Suprapubic skin (tissue), 4 donors: ENCODE results near the gene WDR31. TPM values are rescaled to one million over a fixed set of nuclear protein-coding genes. Genes with fewer than 3 reads are reported as not detected.
A peak's percentile ranks its signal among the peaks of the same experiment; 100 is the strongest.

ENCODE experiments used
- DNase-seq, 2 donors: peaks; one replicate each; pipeline ENCODE4 v3.0.0-alpha.2; 2019; ENCODE audit warnings: low spot score in 2 of 2
- H3K27ac ChIP-seq: fragments of 200-600 bp; sonication (generic); one replicate; pipeline ENCODE4 v1.5.1; 2019
- H3K27me3 ChIP-seq: fragments of 200-600 bp; sonication (generic); one replicate; pipeline ENCODE4 v1.5.1; 2019
- H3K36me3 ChIP-seq: fragments of 200-600 bp; sonication (generic); one replicate; pipeline ENCODE4 v1.5.1; 2019
- H3K4me1 ChIP-seq: fragments of 200-600 bp; sonication (generic); one replicate; pipeline ENCODE4 v1.5.1; 2019
- H3K4me3 ChIP-seq: fragments of 200-600 bp; sonication (generic); one replicate; pipeline ENCODE4 v1.5.1; 2019; ENCODE audit warnings: mild to moderate bottlenecking
- H3K9me3 ChIP-seq: fragments of 200-600 bp; sonication (generic); one replicate; pipeline ENCODE4 v1.5.1; 2019
- EP300 ChIP-seq: sonication (generic); formaldehyde crosslinking; IDR thresholded peaks from one replicate; pipeline ENCODE4 v1.6.1; 2017; ENCODE audit warnings: antibody characterized with exemption
- POLR2A ChIP-seq, 2 donors: fragments of 450-650 bp; IDR thresholded peaks; one replicate each; pipeline ENCODE4 v1.6.1; 2017; ENCODE audit warnings: antibody characterized with exemption in 2 of 2, mild to moderate bottlenecking in 2 of 2, moderate library complexity in 2 of 2
- POLR2AphosphoS5 ChIP-seq, 3 donors: sonication (generic); formaldehyde crosslinking; IDR thresholded peaks; one replicate each; pipeline ENCODE4 v1.6.1; 2017; ENCODE audit warnings: antibody characterized with exemption in 3 of 3
- WGBS: methylation state at CpG from one replicate; pipeline ENCODE4 v1.1.5; 2018; 5-methylcytosine and 5-hydroxymethylcytosine counted together
- total RNA-seq, 4 donors: library from RNA; depleted of rRNA; stranded (reverse); fragments of >200 nt; gene quantifications; one replicate each; pipeline ENCODE4 v1.1.0, GENCODE V29; 2016
- TF ChIP-seq, protein P1 (sequence below), 2 donors: fragments of 200-600 bp in 1 of 2; fragments of 450-650 bp in 1 of 2; sonication (generic) in 1 of 2; IDR thresholded peaks; one replicate each; pipeline ENCODE4 v1.5.1; 2016 to 2019; ENCODE audit warnings: antibody characterized with exemption in 2 of 2, mild to moderate bottlenecking in 1 of 2, moderate library complexity in 1 of 2

The WDR31 gene
- total RNA-seq: 1 to 10 TPM; 1.2 to 3.5 (median 1.7) TPM

- Histone ChIP-seq H3K27ac (peak within 1 kb of the TSS; percentile 84), H3K4me3 (peak within 1 kb of the TSS; percentile 78), H3K36me3 (no peaks in the 10 kb centered on the region), H3K27me3 (no peaks in the 10 kb centered on the region), H3K9me3 (no peaks in the 10 kb centered on the region), H3K4me1 (peaks cover 27% of the 10 kb centered on the region)
- WGBS: under 1% methylated on average over 29 of the region's 46 CpGs
- peak in 2 of 3 donors; percentile 51 to 77 for TF ChIP-seq POLR2AphosphoS5 (IDR thresholded peaks at IDR 0.05)
- TF ChIP-seq EP300: no peak
- TF ChIP-seq POLR2A (IDR thresholded peaks at IDR 0.05): peak in 1 of 2 donors; percentile 21
- peak; percentile 89 to 91 for DNase-seq
These were observed at the start of gene WDR31 for GRCh38 chr9:113340011-113340699. Gene WDR31 (minus strand): TSS chr9:113340275. CDS start chr9:113332022, 8,253 bp downstream.

DNA sequence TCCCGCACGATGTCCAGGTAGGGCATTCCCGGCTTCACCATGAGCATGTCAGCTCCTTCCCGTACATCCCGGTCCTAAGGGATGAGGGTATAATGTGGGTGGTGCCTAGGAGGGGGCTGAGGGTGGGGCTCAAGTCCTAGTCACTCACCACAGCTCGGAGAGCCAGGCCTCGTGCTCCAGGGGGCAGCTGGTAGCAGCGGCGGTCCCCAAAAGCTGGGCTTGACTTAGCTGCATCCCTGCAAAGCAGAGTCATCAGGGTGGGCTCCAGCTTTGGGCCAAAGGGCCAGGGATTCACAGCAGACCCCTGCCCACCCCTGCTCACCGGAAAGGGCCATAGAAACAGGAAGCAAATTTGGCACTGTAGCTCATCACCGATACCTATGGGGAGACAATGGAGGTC lies 49.4 kb upstream of the WDR31 start:
- Histone ChIP-seq H3K4me1 (no peaks in the 10 kb centered on the region), H3K4me3 (no peak overlapping the region), H3K27ac (no peak overlapping the region), H3K36me3 (peaks cover 66% of the 10 kb centered on the region), H3K9me3 (no peaks in the 10 kb centered on the region), H3K27me3 (no peaks in the 10 kb centered on the region)
- TF ChIP-seq, protein P1, sequence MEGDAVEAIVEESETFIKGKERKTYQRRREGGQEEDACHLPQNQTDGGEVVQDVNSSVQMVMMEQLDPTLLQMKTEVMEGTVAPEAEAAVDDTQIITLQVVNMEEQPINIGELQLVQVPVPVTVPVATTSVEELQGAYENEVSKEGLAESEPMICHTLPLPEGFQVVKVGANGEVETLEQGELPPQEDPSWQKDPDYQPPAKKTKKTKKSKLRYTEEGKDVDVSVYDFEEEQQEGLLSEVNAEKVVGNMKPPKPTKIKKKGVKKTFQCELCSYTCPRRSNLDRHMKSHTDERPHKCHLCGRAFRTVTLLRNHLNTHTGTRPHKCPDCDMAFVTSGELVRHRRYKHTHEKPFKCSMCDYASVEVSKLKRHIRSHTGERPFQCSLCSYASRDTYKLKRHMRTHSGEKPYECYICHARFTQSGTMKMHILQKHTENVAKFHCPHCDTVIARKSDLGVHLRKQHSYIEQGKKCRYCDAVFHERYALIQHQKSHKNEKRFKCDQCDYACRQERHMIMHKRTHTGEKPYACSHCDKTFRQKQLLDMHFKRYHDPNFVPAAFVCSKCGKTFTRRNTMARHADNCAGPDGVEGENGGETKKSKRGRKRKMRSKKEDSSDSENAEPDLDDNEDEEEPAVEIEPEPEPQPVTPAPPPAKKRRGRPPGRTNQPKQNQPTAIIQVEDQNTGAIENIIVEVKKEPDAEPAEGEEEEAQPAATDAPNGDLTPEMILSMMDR (IDR thresholded peaks at IDR 0.05): no peak
- TF ChIP-seq EP300 (no peak), POLR2AphosphoS5 (IDR thresholded peaks at IDR 0.05) (no peak), POLR2A (IDR thresholded peaks at IDR 0.05) (no peak)
- no peak for DNase-seq
- WGBS: 90% methylated on average over 11 of the region's 11 CpGs

DNA sequence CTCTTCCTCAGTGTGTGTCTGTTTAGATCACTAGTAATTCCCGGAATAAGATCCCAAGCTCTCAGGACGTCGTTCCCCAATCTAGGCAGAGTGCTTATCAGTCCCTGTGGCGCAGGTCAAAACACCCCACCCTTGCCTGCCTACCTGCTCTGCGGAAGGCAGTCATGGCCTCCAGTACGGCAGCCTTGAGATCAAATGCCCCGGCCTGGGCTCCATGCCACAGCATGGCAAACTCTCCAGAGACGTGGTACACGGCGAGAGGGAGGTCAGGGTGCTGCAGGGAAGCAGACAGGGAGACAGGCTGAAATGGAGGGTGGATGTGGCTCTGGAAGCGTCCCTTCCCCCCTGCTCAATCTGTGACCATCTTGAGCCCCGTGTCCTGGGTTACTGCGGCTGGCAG lies 48.8 kb upstream of the WDR31 start:
- no peak overlapping the region for H3K4me3 ChIP-seq
- no peaks in the 10 kb centered on the region for H3K9me3 ChIP-seq
- DNase-seq: no peak
- TF ChIP-seq EP300: no peak
- no peak for TF ChIP-seq POLR2AphosphoS5 (IDR thresholded peaks at IDR 0.05)
- TF ChIP-seq, protein P1 (IDR thresholded peaks at IDR 0.05): no peak
- no peak for TF ChIP-seq POLR2A (IDR thresholded peaks at IDR 0.05)
- WGBS: 89% methylated on average over 11 of the region's 13 CpGs
- H3K4me1 ChIP-seq: no peaks in the 10 kb centered on the region
- no peak overlapping the region for H3K27ac ChIP-seq
- H3K36me3 ChIP-seq: peaks cover 66% of the 10 kb centered on the region
- no peaks in the 10 kb centered on the region for H3K27me3 ChIP-seq

GRCh38 chr9:113387560-113388230 lies 47.6 kb upstream of the WDR31 start:
- 76% methylated on average over 9 of the region's 9 CpGs for WGBS
- Histone ChIP-seq H3K9me3 (no peaks in the 10 kb centered on the region), H3K4me3 (no peak overlapping the region), H3K27ac (no peak overlapping the region), H3K4me1 (no peaks in the 10 kb centered on the region), H3K36me3 (peaks cover 59% of the 10 kb centered on the region), H3K27me3 (no peaks in the 10 kb centered on the region)
- TF ChIP-seq EP300 (no peak), POLR2A (IDR thresholded peaks at IDR 0.05) (no peak), POLR2AphosphoS5 (IDR thresholded peaks at IDR 0.05) (no peak)
- TF ChIP-seq, protein P1 (IDR thresholded peaks at IDR 0.05): no peak
- DNase-seq: no peak

DNA sequence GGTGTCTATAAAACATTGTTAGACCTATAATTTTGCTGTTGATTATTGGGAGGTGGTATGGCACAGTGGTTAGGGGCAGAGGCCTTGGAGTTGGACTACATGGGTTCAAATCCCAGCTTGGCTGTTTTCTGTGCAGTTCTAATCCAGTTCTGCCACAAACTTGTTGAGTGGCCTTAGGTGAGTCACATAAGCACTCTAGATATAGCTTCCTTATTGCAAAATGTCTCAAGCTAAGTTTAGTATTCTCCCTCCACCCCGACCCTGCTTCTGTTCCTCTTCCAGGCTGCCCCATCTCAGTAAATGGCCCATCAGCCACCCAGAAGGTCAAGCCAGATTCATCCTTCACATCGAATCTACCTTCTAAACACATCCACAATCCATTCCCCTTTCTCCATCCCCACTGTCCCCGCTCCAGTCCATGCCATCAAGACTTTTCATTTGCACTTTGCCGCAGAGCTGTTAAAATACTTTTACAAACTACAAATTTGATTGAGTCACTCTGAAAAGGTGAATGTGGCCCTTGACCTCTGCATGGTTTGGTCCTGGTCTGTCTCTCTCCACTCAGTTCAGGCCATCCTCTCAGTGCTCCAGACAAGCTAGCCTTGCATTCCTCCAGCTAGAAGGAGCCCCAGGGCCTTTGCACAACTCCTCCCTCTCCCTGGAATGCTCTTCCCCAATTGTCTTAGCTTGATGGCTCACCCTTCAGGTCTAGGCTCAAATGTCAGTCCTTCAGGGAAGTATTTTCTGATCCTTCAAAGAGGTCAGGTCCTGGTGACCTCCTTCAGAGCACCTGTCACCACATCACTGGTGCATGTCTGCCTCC lies 46.7 kb upstream of the WDR31 start:
- TF ChIP-seq POLR2A (IDR thresholded peaks at IDR 0.05) (no peak), POLR2AphosphoS5 (IDR thresholded peaks at IDR 0.05) (no peak), EP300 (no peak)
- TF ChIP-seq, protein P1 (IDR thresholded peaks at IDR 0.05): no peak
- no peak for DNase-seq
- Histone ChIP-seq H3K4me1 (peaks cover 8% of the 10 kb centered on the region), H3K9me3 (no peaks in the 10 kb centered on the region), H3K27ac (no peak overlapping the region), H3K36me3 (peaks cover 52% of the 10 kb centered on the region), H3K27me3 (no peaks in the 10 kb centered on the region), H3K4me3 (no peak overlapping the region)
- 84% methylated on average over 4 of the region's 4 CpGs for WGBS
